ENCODE results near the gene DPF3.

Gene DPF3

GRCh38 chr14:72607386-72608130 lies 286.3 kb downstream of the DPF3 start:
- no peak overlapping the region for H3K4me3 ChIP-seq (ENCODE audit: low read depth, low read length)

- no peak overlapping the region for H3K4me3 ChIP-seq (ENCODE audit: low read depth, low read length)
Observed at GRCh38 chr14:72606879-72607278, 287.0 kb downstream of the DPF3 start.

- no peak overlapping the region for H3K4me3 ChIP-seq (ENCODE audit: low read depth, low read length)
Observed at GRCh38 chr14:72605921-72606220, 288.0 kb downstream of the DPF3 start.

- H3K4me3 ChIP-seq (ENCODE audit: low read depth, low read length): no peak overlapping the region
Observed at GRCh38 chr14:72605096-72605920, 288.6 kb downstream of the DPF3 start.

- H3K4me3 ChIP-seq (ENCODE audit: low read depth, low read length): no peak overlapping the region
Observed at GRCh38 chr14:72604133-72604532, 289.8 kb downstream of the DPF3 start.

GRCh38 chr14:72603639-72604038 lies 290.3 kb downstream of the DPF3 start:
- no peak overlapping the region for H3K4me3 ChIP-seq (ENCODE audit: low read depth, low read length)

- H3K4me3 ChIP-seq (ENCODE audit: low read depth, low read length): no peak overlapping the region
Observed at GRCh38 chr14:72600551-72601330, 293.2 kb downstream of the DPF3 start.

GRCh38 chr14:72599579-72600470 lies 294.1 kb downstream of the DPF3 start:
- no peak overlapping the region for H3K4me3 ChIP-seq (ENCODE audit: low read depth, low read length)

GRCh38 chr14:72598306-72598705 lies 295.6 kb downstream of the DPF3 start:
- no peak overlapping the region for H3K4me3 ChIP-seq (ENCODE audit: low read depth, low read length)

GRCh38 chr14:72597252-72598233 lies 296.4 kb downstream of the DPF3 start:
- H3K4me3 ChIP-seq (ENCODE audit: low read depth, low read length): no peak overlapping the region

- no peak overlapping the region for H3K4me3 ChIP-seq (ENCODE audit: low read depth, low read length)
Observed at GRCh38 chr14:72595152-72595862, 298.6 kb downstream of the DPF3 start.

- H3K4me3 ChIP-seq (ENCODE audit: low read depth, low read length): no peak overlapping the region
Observed at GRCh38 chr14:72594099-72594901, 299.6 kb downstream of the DPF3 start.

GRCh38 chr14:72591391-72591790 lies 302.5 kb downstream of the DPF3 start:
- no peak overlapping the region for H3K4me3 ChIP-seq (ENCODE audit: low read depth, low read length)

- H3K4me3 ChIP-seq (ENCODE audit: low read depth, low read length): no peak overlapping the region
Observed at GRCh38 chr14:72590577-72590976, 303.3 kb downstream of the DPF3 start.

- H3K4me3 ChIP-seq (ENCODE audit: low read depth, low read length): no peak overlapping the region
Observed at GRCh38 chr14:72589652-72590051, 304.2 kb downstream of the DPF3 start.

- H3K4me3 ChIP-seq (ENCODE audit: low read depth, low read length): no peak overlapping the region
Observed at GRCh38 chr14:72588521-72588920, 305.4 kb downstream of the DPF3 start.

GRCh38 chr14:72583316-72584272 lies 310.3 kb downstream of the DPF3 start:
- H3K4me3 ChIP-seq (ENCODE audit: low read depth, low read length): no peak overlapping the region

Measured in iPS-11a (cell line).